Subcutaneous abdominal adipose tissue (tissue), 5 donors: ENCODE measurements around the gene CSRNP3.

ENCODE experiments used
- H3K27ac ChIP-seq: one replicate; pipeline ENCODE4 v1.7.0; 2013; ENCODE audit warnings: low read depth, mild to moderate bottlenecking, inconsistent platforms, low read length, moderate library complexity
- H3K27me3 ChIP-seq, 5 donors: one replicate each; pipeline ENCODE4 v1.7.0; 2013; ENCODE audit warnings: low read length in 5 of 5, inconsistent platforms in 1 of 5; ENCODE audit not compliant: control insufficient read depth in 5 of 5, insufficient read depth in 4 of 5
- H3K36me3 ChIP-seq, 5 donors: one replicate each; pipeline ENCODE4 v1.7.0; 2013; ENCODE audit warnings: low read length in 5 of 5; ENCODE audit not compliant: control insufficient read depth in 5 of 5, insufficient read depth in 5 of 5
- H3K4me1 ChIP-seq, 5 donors: one replicate each; pipeline ENCODE4 v1.7.0; 2013; ENCODE audit warnings: low read length in 5 of 5, mild to moderate bottlenecking in 3 of 5, moderate library complexity in 1 of 5; ENCODE audit not compliant: control insufficient read depth in 5 of 5, insufficient read depth in 5 of 5
- H3K4me3 ChIP-seq, 5 donors: one replicate each; pipeline ENCODE4 v1.7.0; 2013; ENCODE audit warnings: low read length in 5 of 5, low read depth in 1 of 5
- H3K9ac ChIP-seq, 5 donors: one replicate each; pipeline ENCODE4 v1.7.0; 2013; ENCODE audit warnings: low read length in 5 of 5, mild to moderate bottlenecking in 4 of 5, moderate library complexity in 3 of 5
- H3K9me3 ChIP-seq, 5 donors: one replicate each; pipeline ENCODE4 v1.7.0; 2013; ENCODE audit warnings: low read length in 5 of 5; ENCODE audit not compliant: control insufficient read depth in 5 of 5
- donor health status: healthy.
- donor health status: healthy.
- donor health status: healthy.
- donor health status: healthy.
- donor health status: healthy.

CSRNP3 gene

GRCh38 chr2:165679621-165680020, 210.1 kb downstream of the CSRNP3 start:
- Histone ChIP-seq H3K27ac (no peak overlapping the region), H3K9me3 (no peaks in the 10 kb centered on the region), H3K9ac (no peak overlapping the region), H3K4me3 (no peak overlapping the region), H3K27me3 (no peaks in the 10 kb centered on the region), H3K36me3 (no peaks in the 10 kb centered on the region), H3K4me1 (no peaks in the 10 kb centered on the region)

GRCh38 chr2:165681841-165682240, 212.3 kb downstream of the CSRNP3 start:
- H3K27ac ChIP-seq, result no peak overlapping the region
- H3K9ac ChIP-seq, result no peak overlapping the region
- H3K36me3 ChIP-seq, result no peaks in the 10 kb centered on the region
- H3K27me3 ChIP-seq, result no peaks in the 10 kb centered on the region
- no peaks in the 10 kb centered on the region for H3K9me3 ChIP-seq
- H3K4me3 ChIP-seq, result no peak overlapping the region
- H3K4me1 ChIP-seq, result no peaks in the 10 kb centered on the region

DNA sequence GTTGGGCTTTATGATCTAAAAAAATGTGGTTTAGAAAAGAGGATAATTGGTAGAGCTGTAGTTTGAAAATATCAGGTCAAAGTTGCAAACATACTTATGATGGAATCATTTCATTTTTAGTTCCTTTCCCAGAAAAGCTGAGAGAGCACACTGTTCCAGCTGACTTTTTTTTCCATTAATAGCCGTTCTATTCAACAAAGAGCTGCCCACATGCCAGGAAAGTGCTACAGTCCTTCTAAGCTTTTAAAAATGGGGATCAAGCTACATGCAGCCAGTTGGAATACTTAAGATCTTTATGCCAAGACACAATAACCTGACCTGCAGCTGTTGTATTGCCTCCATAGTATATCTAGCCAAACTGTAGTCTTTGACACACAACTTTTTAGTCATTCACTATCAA, 213.0 kb downstream of the CSRNP3 start:
- Histone ChIP-seq H3K27ac (no peak overlapping the region), H3K36me3 (no peaks in the 10 kb centered on the region), H3K9me3 (no peaks in the 10 kb centered on the region), H3K9ac (no peak overlapping the region), H3K4me1 (no peaks in the 10 kb centered on the region), H3K4me3 (no peak overlapping the region), H3K27me3 (no peaks in the 10 kb centered on the region)

GRCh38 chr2:165686800-165687199, 217.3 kb downstream of the CSRNP3 start:
- Histone ChIP-seq H3K9ac (no peak overlapping the region), H3K4me1 (no peaks in the 10 kb centered on the region), H3K27me3 (no peaks in the 10 kb centered on the region), H3K36me3 (no peaks in the 10 kb centered on the region), H3K4me3 (no peak overlapping the region), H3K9me3 (no peaks in the 10 kb centered on the region), H3K27ac (no peak overlapping the region)

DNA sequence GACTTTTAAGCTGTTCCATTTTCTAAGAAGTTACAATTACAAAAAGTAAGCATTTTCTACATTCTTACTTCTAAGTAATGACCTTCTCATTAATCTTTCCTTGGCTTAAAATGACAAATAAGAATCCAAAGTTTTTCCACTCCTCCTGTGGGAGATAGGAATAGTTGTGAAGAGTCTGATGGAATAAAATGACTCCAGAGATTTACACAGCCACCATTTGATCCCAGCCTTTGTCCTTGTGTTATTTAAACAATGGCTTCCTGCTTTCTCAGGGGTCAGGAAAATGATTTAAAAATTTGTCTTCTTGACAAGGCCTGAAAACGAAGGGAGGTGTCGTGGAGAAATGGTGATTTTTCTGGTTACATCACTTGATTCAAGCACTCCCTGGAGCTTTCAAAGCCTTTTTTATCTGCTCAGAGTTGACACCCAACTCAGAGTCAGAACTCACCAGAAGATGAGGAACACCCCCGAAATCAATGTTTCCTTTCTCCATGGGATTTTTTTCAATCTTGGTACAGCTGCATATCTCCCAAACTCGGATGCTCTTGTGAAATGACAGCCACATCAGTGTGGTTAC, 218.0 kb downstream of the CSRNP3 start:
- no peak overlapping the region for H3K9ac ChIP-seq
- no peaks in the 10 kb centered on the region for H3K9me3 ChIP-seq
- no peaks in the 10 kb centered on the region for H3K36me3 ChIP-seq
- no peak overlapping the region for H3K4me3 ChIP-seq
- H3K4me1 ChIP-seq, result no peaks in the 10 kb centered on the region
- H3K27me3 ChIP-seq, result no peaks in the 10 kb centered on the region
- no peak overlapping the region for H3K27ac ChIP-seq

- Histone ChIP-seq H3K9me3 (no peaks in the 10 kb centered on the region), H3K36me3 (no peaks in the 10 kb centered on the region), H3K27me3 (no peaks in the 10 kb centered on the region), H3K4me1 (no peaks in the 10 kb centered on the region), H3K27ac (no peak overlapping the region), H3K9ac (no peak overlapping the region), H3K4me3 (no peak overlapping the region)
Observed at GRCh38 chr2:165691615-165692014, 222.1 kb downstream of the CSRNP3 start.

GRCh38 chr2:165692906-165693305, 223.4 kb downstream of the CSRNP3 start:
- H3K36me3 ChIP-seq, result no peaks in the 10 kb centered on the region
- H3K4me3 ChIP-seq, result no peak overlapping the region
- H3K27me3 ChIP-seq, result no peaks in the 10 kb centered on the region
- no peak overlapping the region for H3K9ac ChIP-seq
- no peaks in the 10 kb centered on the region for H3K4me1 ChIP-seq
- H3K9me3 ChIP-seq, result no peaks in the 10 kb centered on the region
- H3K27ac ChIP-seq, result no peak overlapping the region

- Histone ChIP-seq H3K9ac (no peak overlapping the region), H3K27me3 (no peaks in the 10 kb centered on the region)
Observed at GRCh38 chr2:165693838-165694237, 224.3 kb downstream of the CSRNP3 start.

GRCh38 chr2:165697748-165698443, 228.4 kb downstream of the CSRNP3 start:
- Histone ChIP-seq H3K9me3 (no peaks in the 10 kb centered on the region), H3K4me3 (no peak overlapping the region), H3K27ac (no peak overlapping the region), H3K27me3 (peaks cover 0 to 4% (median 0%) of the 10 kb centered on the region in 5 donors), H3K36me3 (no peaks in the 10 kb centered on the region), H3K4me1 (peaks cover 0 to 3% (median 0%) of the 10 kb centered on the region in 5 donors), H3K9ac (no peak overlapping the region)

More at GRCh38 chr2:165693838-165694237, 224.3 kb downstream of the CSRNP3 start:
- Histone ChIP-seq H3K9me3 (no peaks in the 10 kb centered on the region), H3K36me3 (no peaks in the 10 kb centered on the region), H3K27ac (no peak overlapping the region), H3K4me3 (no peak overlapping the region), H3K4me1 (peaks cover 0 to 3% (median 0%) of the 10 kb centered on the region in 5 donors)

DNA sequence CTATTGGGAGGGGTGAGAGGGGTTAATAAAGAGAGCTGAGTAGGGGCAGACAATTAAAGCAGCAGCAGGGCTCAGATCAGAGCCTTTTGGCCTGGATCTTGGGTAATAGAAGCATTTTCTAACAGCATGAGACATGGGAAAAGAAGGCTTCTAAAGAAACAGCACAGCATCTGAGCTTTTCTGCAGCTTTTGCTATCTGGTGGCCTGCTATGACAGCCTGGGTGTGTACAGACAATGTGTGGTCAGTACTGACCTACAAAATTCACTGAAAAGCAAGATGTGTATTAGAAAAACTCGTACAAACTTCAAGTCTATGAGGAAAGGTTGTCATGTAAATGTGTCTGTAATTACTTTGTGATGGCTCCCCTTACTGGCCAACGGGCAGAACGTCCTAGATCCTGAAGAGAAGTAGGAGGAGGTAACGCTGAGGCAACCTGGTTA, 229.0 kb downstream of the CSRNP3 start:
- H3K36me3 ChIP-seq, result no peaks in the 10 kb centered on the region
- H3K4me1 ChIP-seq, result peaks cover 0 to 3% (median 0%) of the 10 kb centered on the region in 5 donors
- H3K9ac ChIP-seq, result no peak overlapping the region
- no peak overlapping the region for H3K27ac ChIP-seq
- no peak overlapping the region for H3K4me3 ChIP-seq
- no peaks in the 10 kb centered on the region for H3K9me3 ChIP-seq
- H3K27me3 ChIP-seq, result peaks cover 0 to 4% (median 0%) of the 10 kb centered on the region in 5 donors
